ENCODE measurements around the gene PHACTR3.

DNA sequence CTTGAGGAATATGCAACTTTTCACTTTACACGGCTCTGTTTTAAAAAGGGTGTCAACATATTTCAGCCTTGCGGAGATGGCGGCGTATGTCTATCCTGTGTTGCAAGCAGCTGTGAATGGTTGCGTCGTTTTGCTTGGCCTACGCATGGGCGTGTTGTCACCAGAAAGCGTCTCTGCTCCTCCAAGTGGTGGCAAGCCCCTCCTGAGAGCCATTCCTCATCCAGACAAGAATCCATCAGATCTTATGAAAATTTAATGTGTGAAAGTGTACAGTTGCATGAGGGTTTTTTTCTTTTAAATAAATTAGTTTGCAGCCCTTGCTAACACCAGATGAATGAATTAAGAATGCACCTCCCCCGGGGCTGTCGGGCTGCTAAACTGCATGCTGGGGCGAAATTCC is 114.4 kb downstream of the PHACTR3 start:
- TF ChIP-seq, protein P1, sequence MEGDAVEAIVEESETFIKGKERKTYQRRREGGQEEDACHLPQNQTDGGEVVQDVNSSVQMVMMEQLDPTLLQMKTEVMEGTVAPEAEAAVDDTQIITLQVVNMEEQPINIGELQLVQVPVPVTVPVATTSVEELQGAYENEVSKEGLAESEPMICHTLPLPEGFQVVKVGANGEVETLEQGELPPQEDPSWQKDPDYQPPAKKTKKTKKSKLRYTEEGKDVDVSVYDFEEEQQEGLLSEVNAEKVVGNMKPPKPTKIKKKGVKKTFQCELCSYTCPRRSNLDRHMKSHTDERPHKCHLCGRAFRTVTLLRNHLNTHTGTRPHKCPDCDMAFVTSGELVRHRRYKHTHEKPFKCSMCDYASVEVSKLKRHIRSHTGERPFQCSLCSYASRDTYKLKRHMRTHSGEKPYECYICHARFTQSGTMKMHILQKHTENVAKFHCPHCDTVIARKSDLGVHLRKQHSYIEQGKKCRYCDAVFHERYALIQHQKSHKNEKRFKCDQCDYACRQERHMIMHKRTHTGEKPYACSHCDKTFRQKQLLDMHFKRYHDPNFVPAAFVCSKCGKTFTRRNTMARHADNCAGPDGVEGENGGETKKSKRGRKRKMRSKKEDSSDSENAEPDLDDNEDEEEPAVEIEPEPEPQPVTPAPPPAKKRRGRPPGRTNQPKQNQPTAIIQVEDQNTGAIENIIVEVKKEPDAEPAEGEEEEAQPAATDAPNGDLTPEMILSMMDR (IDR thresholded peaks at IDR 0.05), result no peak
- TF ChIP-seq POLR2A (IDR thresholded peaks at IDR 0.05), result no peak
- TF ChIP-seq POLR2AphosphoS5 (IDR thresholded peaks at IDR 0.05), result no peak
- TF ChIP-seq EP300 (IDR thresholded peaks at IDR 0.05), result no peak

All from gastroesophageal sphincter (tissue), 3 donors.